Liver (tissue), 2 donors: ENCODE data around the gene SLC16A10.

Source experiments
- CTCF ChIP-seq: fragments of 150-350 bp; IDR thresholded peaks from 2 replicates; pipeline ENCODE4 v1.5.1; 2017; ENCODE audit warnings: improper control_type of control experiment, low read depth, low read length; ENCODE audit not compliant: missing input control
- REST ChIP-seq: IDR thresholded peaks from 2 replicates; pipeline ENCODE4 v1.6.1; 2016; ENCODE audit warnings: antibody characterized with exemption, mild to moderate bottlenecking
- donor health status: healthy.

GRCh38 chr6:111114482-111114881 is 27.2 kb downstream of the SLC16A10 start:
- TF ChIP-seq REST = no peak
- no peak for TF ChIP-seq CTCF
